Retina (tissue), 1 donor: ENCODE data around the gene ATP8A2.

ENCODE experiments used
- DNase-seq: peaks from one replicate; pipeline ENCODE4 v3.0.0-alpha.2; 2016

ATP8A2 gene

DNA sequence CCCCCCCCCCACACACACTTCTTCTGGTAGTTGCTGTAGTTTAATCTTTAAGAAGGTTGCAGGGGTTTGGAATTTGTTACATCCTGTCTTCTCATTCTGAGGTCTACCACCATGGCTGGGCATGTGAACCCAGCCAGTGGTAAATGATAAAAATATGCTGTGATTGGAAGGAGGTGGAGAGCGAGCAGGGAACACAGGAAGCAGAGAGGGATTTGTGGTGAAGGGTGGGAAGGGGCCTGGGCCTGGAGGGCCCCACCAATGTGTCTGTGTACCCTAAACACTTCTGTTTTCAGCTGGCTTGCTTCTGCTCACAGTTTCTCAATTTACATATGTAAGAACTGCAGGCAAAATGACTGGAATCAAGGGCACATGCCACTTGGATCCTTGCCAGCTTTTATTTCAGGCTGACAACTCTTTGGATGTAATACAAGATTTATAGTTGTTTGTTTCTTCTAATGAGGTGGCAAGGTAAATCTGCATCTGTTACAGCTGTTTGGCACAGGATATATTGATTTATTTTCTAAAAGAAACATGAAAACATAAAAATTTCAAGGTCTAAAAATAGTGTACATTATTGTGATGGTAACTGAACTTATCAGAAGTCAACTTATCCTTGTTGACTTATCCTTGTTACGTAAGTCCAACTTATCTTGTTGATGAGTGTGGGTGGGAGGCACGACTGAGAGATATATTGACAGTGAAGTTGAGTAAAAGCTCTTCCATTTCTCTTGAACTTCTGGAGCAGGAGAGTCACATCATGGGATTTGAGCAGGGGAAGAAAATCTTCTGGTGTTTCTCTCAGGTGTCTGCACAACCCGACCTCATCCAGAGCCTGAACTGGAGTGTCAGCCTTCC, 366.8 kb downstream of the ATP8A2 start:
- DNase-seq: no peak

GRCh38 chr13:25739376-25739775, 367.6 kb downstream of the ATP8A2 start:
- no peak for DNase-seq

DNA sequence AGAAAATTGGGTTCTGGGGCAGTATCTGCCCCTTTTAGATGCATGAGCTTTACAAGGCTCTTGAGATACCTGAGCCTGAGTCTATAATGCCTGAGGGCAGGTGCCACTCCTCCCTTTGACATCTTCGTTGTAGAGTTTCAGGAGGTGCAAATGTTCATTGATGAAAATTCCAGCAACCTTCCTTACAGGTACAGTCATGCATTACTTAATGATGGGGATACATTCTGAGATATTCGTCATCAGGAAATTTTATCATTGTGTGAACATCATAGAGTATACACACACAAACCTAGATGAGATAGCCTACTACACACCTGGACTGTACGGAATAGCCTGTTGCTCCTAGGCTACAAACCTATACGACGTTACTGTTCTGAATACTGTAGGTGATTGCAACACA, 370.0 kb downstream of the ATP8A2 start:
- no peak for DNase-seq

GRCh38 chr13:25742220-25742619, 370.4 kb downstream of the ATP8A2 start:
- DNase-seq: no peak

GRCh38 chr13:25743421-25743820, 371.6 kb downstream of the ATP8A2 start:
- no peak for DNase-seq

- DNase-seq: no peak
These were observed 372.4 kb downstream of the ATP8A2 start for GRCh38 chr13:25744178-25744577.

DNA sequence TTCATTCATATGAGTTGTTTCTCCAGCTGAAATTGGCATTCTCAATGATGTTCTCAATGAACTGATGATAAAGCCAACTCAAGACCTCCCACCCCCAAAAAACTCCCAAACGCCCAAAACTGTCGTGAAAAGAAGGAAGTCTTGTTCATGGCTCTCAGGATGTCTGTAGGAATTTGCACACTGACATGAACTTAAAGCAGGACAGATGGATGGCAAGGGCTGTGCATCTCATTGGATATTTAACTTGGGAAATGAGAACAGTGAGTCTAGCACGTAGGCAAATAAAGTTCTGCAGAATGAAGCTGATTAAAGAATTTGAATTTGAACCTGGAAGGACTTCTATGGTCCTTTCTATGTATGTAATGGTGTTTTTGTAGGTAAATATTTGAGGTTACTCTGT, 374.4 kb downstream of the ATP8A2 start:
- DNase-seq: no peak

DNA sequence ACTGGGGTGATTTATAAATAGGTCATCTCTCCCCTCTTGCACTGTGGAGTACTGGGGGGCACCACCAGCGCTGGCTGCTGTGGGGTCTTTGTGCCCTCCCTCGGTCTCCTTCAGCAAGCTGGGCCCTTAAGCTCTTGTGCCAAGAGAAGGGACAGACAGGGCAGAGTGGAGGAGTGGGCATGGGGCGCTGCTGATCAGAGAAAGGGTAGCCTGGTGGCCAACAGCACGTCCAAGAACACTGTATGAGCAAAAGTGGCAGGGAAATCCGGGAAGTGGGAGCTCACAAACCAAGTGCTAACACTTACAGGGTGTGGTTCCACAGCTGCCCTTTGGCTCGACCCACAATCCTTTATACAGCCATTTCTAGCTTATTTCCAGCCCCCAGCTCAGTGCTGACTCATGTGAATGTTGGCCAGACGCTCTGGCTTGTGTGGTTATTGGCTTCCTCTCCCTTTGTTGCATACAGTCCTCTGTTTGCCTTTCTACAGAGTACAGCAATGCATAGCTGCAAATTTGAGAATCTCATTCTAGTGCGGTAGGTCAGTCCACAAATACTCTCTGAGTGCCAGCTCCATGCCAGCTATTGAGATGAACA, 381.3 kb downstream of the ATP8A2 start:
- DNase-seq: no peak

GRCh38 chr13:25753976-25754375, 382.2 kb downstream of the ATP8A2 start:
- no peak for DNase-seq

DNA sequence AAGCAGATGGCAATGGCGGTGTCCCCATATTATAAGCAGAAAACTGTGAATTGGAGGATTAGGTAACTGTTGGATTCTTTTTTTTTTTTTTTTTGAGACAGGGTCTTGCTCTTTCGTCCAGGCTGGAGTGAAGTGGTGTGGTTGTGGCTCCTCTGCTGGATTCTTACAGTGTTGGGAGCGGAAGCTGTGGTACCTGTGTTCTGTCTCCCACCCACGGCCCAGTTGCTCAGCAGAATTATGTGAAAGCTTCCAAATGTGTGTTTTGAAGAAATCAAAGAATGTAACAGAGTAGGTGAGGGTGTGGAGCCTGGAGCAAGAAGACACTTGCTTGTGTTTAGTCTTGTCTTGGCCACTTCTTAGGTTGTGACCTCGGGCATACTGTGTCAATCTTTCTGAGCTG, 384.5 kb downstream of the ATP8A2 start:
- no peak for DNase-seq

- DNase-seq: no peak
These were observed 385.1 kb downstream of the ATP8A2 start for GRCh38 chr13:25756912-25757311.

- no peak for DNase-seq
These were observed 389.3 kb downstream of the ATP8A2 start for GRCh38 chr13:25761041-25761440.

DNA sequence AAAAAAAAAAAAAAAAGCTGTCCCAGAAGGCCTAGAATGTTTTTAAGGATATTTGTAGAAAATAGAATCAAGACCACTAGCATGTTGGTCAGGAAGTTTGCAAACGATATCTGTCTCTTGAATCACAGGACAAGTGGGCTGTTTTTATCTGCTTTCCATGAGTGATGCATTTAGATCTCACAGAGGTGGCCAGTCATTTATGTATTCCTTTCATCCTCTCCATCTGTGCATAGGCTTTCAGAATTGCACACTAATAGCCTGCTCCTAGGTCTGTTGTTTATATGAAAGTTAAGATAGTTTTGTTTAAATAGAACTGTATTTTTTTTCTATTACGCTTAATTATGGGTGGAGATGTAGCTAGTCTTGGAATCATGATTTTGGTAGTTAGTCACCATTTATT, 390.5 kb downstream of the ATP8A2 start:
- no peak for DNase-seq

- no peak for DNase-seq
These were observed 391.1 kb downstream of the ATP8A2 start for GRCh38 chr13:25762795-25763377.

DNA sequence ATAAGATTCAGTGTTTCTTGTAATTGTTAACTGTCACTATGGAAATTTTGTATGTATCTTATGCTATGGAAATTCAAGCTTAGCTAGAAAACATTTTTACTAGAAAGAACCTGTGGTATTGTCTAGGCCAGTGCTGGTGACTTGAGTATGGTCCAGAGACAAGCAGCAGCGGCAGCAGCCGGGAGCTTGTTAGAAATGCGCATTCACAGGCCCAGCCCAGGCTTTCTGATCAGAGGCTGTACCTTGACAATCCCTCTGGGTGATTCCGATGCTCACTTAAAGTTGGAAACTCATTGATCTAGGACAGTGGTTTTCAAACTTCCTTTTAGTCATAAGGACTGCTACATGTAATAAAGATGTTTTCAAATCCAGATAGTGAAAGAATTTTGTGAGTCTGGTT, 392.6 kb downstream of the ATP8A2 start:
- no peak for DNase-seq

DNA sequence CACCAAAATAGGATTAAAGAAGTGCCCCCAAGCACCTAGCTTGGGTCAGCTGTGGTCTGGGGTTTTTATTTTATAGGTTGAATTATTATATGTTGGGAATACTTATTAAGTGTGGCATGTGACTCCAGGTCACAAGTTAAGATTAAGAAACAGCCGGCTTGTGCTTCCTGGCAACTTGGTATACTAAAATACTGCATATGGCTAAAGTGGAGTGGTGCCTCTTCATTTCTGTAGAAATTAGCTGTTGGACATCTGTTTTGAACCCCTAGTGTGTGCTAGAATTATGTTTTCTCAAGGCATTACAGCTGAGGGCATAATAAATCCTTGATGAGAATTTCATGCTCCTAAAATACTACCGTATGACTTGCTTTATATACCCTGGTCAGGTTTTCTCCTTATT, 393.5 kb downstream of the ATP8A2 start:
- no peak for DNase-seq

- DNase-seq: no peak
These were observed 394.8 kb downstream of the ATP8A2 start for GRCh38 chr13:25766576-25766975.

DNA sequence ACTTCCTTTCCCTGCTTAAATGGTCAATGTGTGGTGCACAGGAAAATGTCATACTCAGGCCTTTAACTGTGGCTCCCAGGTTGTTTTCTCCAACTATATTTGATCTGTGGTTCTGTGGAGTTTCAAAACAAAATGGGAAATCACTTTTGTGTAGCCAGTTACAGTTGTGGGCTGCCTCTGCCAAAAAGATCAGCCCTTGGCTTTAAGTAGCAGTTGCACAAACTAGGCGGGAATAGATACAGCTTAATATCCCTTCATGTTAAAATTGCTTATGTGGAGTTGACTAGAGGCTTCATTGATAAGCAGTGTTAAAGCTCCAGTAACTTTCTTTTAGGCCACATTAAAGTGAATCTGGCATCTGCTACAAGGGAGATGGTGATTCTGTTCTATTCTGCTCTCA, 395.2 kb downstream of the ATP8A2 start:
- DNase-seq: no peak

- DNase-seq: no peak
These were observed 396.6 kb downstream of the ATP8A2 start for GRCh38 chr13:25768376-25768775.

- DNase-seq: no peak
These were observed 397.1 kb downstream of the ATP8A2 start for GRCh38 chr13:25768838-25769237.

GRCh38 chr13:25770601-25771000, 398.8 kb downstream of the ATP8A2 start:
- no peak for DNase-seq

DNA sequence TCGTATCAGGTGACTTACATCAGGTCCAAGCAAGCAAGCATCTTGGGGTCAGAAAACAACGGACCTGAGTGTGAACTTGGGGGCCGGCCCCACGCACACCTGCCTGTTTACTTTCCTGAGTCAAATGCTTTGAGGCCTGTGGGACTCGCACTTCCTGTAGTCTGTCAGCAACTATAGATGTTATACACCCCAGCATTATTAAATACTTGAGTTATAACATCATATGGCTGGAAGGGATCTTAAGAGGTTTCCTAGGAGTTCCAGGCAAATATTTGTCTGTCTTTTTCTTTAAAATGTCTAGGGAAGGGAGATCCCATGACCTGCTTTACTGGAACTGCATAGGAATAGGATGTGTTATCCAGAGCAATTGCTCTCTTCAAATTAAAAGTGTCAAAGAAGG, 399.4 kb downstream of the ATP8A2 start:
- DNase-seq: no peak

DNA sequence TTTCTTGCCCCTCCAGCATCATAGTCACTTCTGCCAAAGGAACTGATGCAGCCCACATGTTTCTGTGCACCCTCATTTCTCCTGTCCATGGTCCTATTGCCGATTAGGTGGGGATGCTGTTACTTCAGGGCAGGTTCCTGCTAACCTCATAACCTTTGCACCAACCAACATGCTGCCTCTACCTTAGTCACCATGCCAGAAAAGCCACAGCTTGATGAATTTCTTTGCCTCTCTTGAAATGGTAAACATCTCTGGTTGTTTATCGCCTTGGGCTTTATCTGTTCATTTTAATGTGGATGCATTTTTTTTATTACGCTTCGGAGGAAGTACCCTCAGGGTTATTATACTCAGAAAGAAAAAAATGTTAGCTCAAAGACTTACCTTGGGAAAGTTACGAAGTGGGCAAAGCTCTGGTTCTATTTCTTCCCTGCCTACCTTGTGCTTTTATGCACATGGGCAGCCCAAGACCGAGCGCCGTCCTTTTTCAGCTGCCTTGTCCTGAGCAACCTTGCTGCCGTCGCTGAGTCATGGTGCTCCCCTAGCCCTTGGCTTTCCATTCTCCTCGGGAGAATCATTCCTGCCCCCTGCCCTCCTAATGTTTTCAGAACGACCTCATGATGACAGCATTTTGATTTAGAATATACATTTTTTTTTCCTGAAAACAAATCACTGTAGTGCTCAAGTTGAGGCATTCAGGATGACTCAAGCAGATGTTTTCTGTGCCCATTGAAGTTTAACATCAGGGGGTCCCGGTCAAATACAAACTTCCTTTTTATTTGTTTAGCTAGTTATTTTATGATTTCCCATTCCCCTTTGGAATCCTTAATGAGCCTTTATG, 400.1 kb downstream of the ATP8A2 start:
- no peak for DNase-seq
